Activated gamma-delta T cell treated with Interleukin-2 at 50 U/mL for 16 hours (primary cell): ENCODE measurements around the gene SLC2A6.

Experiments used
- DNase-seq: peaks from one replicate; pipeline ENCODE4 v3.0.0-alpha.2; 2020

The SLC2A6 gene

GRCh38 chr9:133478851-133479711, at the start of gene SLC2A6:
SLC2A6 (minus strand) TSS chr9:133479099; CDS start chr9:133479059, 40 bp downstream.
- peak; percentile 79 for DNase-seq

DNA sequence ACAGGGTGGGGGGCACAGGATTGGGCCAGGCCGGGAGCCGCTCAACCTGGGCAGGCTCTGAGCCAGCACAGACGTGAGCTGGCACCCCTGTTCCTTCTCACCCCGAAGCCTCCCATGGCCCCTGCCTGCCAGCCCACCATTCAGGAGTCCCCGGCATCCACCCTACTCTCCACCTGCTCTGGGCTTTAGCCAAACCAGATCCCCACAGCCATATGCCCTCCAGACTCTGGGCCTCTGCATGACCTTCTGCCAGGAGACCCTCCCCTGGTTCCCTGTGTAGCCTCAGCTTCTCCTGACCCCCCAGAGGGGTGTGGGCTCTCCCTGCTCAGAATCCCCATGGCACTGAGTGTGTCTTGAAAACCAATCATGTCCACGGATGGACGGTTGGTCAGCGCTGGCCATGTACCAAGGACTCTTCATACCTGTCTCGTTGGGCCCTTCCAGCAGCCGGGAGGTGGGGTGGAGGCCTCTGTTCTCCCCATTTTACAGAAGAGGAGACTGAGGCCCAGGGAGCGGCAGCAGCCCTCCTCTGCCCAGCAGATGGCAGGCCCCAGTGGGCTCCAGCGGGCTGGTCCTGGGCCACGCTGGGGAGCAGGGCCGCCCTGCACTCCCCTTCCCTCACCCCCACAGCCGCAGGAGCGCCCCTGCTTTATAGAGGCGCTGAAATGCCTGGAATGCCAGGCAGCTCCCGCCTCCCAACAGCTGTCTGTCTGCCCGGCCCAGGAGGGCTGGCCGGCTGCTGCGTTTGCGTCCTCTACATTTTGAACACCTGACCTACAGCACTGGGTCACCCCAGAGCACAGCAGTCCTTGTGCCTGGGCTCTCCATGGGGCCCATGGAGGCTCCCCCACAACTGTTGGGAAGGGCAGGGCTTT, 49.3 kb upstream of the SLC2A6 start:
- DNase-seq: no peak

DNA sequence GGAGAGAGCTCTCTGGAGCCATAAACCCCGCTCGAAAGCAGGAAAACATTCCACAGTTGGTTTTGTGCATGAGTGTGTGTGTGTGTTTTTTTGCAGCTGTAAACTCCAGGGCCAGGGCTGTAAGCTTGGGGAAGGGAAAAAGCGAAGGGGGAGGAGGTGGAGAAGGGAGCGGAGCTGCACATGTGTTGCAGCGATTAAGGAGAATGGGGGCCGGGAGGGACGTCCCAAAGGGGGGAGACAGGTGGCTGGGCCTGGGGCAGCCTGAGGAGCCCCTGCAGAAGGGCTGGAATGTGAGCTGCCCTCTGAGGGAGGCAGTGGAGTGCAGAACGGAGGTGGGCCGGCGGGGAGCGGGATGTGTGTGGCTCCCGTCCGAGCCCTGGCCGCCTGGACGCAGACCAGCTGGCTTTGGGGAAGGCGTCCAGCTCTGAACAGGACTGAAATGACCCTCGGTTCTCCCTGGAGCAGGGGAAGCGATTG, 48.6 kb upstream of the SLC2A6 start:
- no peak for DNase-seq

- no peak for DNase-seq
Measured at GRCh38 chr9:133526721-133527321, 47.9 kb upstream of the SLC2A6 start.

- no peak for DNase-seq
Measured at GRCh38 chr9:133525677-133526076, 46.8 kb upstream of the SLC2A6 start.

- DNase-seq: no peak
Measured at GRCh38 chr9:133524679-133525228, 45.9 kb upstream of the SLC2A6 start, which contains the start of gene MYMK. MYMK (minus strand) TSS chr9:133524959; CDS start chr9:133524844, 115 bp downstream.

GRCh38 chr9:133524146-133524545, 45.2 kb upstream of the SLC2A6 start:
- no peak for DNase-seq

GRCh38 chr9:133523106-133523505, 44.2 kb upstream of the SLC2A6 start:
- no peak for DNase-seq

- no peak for DNase-seq
Measured at GRCh38 chr9:133522073-133522910, 43.4 kb upstream of the SLC2A6 start.

GRCh38 chr9:133521122-133522072, 42.5 kb upstream of the SLC2A6 start:
- DNase-seq: no peak

GRCh38 chr9:133520121-133520835, 41.4 kb upstream of the SLC2A6 start:
- no peak for DNase-seq

DNA sequence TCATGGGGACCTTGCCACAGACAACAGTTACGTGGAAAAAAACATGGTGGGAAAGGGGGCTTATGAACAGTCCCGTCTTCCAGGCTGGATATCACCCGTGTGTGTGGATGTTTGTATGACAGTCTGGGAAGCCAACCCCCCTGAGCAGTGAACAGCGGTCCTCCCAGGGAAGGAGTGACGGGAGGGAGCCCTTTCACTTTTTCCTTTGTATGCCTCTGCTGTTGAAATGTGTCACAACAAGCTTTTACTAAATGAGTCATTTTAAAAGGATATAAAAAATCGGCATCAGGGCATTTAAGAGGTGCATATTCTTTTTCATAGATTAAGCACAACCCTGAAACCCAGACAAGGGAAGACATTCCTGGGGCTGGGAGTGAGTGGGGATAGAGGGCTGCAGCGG, 40.8 kb upstream of the SLC2A6 start:
- DNase-seq: no peak

GRCh38 chr9:133518706-133519449, 40.0 kb upstream of the SLC2A6 start:
- DNase-seq: no peak

GRCh38 chr9:133518200-133518599, 39.3 kb upstream of the SLC2A6 start:
- no peak for DNase-seq

- DNase-seq: no peak
Measured at GRCh38 chr9:133517711-133518110, 38.8 kb upstream of the SLC2A6 start.

DNA sequence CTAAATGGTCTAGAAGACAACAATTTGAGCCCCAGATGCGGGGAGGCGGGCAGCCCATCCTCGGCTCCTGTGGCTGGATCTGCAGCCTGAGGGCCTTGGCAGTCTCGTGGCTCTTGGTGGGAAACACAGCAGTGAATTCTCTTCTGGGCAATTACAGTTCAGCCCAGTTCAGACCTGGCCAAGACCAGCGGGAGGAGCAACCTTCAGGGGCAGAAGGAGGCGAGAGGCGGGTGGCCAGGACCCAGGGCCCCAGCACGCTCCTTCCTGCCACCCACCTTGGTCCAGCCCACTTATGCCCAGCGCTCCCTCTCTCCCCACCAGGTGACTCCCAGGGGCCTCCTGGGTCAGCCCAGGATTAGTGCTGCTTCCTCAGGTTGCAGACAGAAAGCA, 38.1 kb upstream of the SLC2A6 start:
- no peak for DNase-seq

DNA sequence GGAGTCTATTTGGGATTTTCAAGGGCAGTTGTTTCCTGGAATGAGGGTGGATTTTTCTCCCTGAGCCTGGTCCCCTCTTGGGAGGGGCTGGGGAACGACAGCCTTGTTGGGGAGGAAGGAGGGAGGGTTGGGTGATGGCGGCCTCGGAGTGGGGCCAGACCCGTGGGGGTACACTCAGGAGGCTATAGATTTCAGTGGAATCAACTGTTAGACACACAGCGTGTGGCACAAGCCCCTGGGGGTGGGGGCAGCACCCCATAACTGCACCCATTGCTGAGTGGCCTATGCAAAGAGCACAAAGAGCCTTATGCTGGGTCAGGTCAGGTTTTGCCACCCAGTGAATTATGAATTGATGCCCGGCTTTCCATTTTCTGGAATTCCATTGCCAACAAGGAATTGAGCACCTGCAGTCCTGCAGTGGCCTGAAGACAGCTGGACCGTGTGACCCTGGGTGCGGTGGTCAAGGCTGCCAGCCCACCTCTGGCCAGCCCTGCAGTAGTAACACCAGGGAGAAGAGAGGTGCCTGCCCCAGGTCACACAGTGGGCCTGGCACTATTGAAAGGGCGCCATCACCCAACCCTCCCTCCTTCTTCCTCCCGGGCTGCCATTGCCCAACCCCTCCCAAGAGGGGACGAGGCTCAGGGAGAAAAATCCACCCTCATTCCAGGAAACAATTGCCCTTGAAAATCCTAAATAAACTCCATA, 37.5 kb upstream of the SLC2A6 start:
- DNase-seq: no peak

DNA sequence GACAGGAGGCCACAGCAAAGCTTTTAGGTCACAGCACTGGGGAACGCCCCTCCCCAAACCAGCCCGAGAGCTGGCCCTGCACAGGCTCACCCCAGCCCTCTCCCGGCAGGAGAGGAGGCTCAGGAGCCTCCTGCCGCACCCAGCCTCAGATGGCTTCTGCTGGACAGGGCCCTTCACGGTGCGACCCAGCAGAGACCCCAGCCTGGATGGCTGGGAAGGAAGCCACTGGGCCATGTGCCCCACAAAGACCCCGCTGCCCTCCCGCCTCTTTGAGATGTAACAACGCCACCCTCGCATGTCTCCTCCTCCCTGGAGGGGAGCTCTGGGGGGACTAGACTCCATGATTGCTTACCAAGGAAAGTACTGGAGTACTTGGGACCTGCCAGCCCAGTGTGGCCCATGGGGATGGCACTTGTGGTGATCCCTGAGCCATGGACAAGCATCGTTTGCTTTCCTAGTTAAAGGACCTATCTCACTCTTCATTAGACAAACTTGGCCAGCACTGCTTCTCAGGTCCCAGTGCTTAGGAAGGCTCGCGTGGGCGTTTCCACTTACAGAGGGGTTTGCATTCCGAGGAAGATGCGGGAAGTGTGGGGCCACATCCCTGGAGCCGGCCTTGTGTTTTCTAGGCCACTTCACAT, 36.8 kb upstream of the SLC2A6 start:
- DNase-seq: no peak
